B cell (primary cell): ENCODE results near the gene IER3.

Source experiments
- EZH2 ChIP-seq: IDR thresholded peaks from 2 replicates; pipeline ENCODE4 v1.6.1; 2012; ENCODE audit warnings: borderline replicate concordance, low read depth, mild to moderate bottlenecking, moderate library complexity, low read length; ENCODE audit not compliant: insufficient read depth, poor library complexity, severe bottlenecking
- TF ChIP-seq, protein P1 (sequence below): fragments of 200-600 bp; IDR thresholded peaks from one replicate; pipeline ENCODE4 v1.8.0; 2022; ENCODE audit warnings: antibody characterized with exemption, mild to moderate bottlenecking

DNA sequence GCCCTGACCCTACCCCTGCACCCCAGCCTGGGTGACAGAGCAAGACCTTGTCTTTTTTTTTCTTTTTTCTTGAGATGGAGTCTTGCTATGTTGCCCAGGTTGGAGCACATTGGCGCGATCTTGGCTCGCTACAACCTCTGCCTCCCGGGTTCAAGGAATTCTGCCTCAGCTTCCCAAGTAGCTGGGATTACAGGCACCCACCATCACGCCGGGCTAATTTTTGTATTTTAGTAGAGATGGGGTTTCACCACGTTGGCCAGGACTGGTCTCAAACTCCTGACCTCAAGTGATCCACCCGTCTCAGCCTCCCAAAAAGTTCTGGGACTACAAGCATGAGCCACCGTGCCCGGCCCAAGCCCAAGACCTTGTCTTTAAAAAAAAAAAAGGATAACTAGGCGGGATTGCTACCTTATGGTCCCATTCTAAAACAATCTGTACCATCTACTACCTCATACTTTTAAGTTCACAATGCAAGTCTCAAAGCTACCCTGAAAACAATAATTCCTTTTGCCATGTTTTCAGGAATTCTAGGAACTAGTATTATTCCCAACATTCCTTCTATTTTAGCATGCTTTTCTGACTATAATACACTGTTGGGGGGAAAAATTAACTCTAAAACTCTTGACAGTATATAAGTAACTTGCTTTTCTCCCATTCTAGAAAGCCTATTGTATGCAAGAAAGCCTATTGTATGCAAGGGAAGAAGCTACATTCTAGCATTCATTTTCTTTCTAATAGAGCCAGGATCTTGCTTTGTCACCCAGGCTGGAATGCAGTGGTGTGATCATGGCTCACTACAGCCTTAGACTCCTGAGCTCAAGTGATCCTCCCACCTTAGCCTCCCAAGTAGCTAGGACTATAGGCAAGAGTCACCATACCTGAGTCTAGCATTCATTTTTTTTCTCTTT is 17.6 kb downstream of the IER3 start:
- TF ChIP-seq EZH2, result no peak
- TF ChIP-seq, protein P1, sequence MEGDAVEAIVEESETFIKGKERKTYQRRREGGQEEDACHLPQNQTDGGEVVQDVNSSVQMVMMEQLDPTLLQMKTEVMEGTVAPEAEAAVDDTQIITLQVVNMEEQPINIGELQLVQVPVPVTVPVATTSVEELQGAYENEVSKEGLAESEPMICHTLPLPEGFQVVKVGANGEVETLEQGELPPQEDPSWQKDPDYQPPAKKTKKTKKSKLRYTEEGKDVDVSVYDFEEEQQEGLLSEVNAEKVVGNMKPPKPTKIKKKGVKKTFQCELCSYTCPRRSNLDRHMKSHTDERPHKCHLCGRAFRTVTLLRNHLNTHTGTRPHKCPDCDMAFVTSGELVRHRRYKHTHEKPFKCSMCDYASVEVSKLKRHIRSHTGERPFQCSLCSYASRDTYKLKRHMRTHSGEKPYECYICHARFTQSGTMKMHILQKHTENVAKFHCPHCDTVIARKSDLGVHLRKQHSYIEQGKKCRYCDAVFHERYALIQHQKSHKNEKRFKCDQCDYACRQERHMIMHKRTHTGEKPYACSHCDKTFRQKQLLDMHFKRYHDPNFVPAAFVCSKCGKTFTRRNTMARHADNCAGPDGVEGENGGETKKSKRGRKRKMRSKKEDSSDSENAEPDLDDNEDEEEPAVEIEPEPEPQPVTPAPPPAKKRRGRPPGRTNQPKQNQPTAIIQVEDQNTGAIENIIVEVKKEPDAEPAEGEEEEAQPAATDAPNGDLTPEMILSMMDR, result no peak
